CD8-positive, alpha-beta memory T cell (primary cell): Measurements from ENCODE around the gene SLC38A8. TPM values are rescaled to one million over a fixed set of nuclear protein-coding genes. Genes with fewer than 3 reads are reported as not detected.

ENCODE experiments used
- CTCF ChIA-PET: fragments of 350-600 bp; sonication (Branson Sonifier 250); formaldehyde crosslinking; loops from one replicate; lab custom pipeline; 2021; ENCODE audit warnings: antibody characterized with exemption; lab: Charles Lee
- POLR2A ChIA-PET: fragments of 350-600 bp; sonication (Branson Sonifier 250); formaldehyde crosslinking; loops from one replicate; lab custom pipeline; 2021; ENCODE audit warnings: antibody characterized with exemption; lab: Charles Lee
- DNase-seq, 5 donors: peaks; one replicate each; pipeline versions ENCODE4 v3.0.0 to v3.0.0-alpha.2; 2020 to 2022; ENCODE audit warnings: mixed read lengths in 1 of 5
- H3K27ac ChIP-seq: one replicate; pipeline ENCODE4 v1.7.0; 2013; ENCODE audit warnings: low read depth, mild to moderate bottlenecking, low read length, moderate library complexity
- H3K27me3 ChIP-seq: 2 replicates; pipeline ENCODE4 v1.7.0; 2013; ENCODE audit warnings: low read length, mild to moderate bottlenecking; ENCODE audit not compliant: insufficient read depth, poor library complexity, severe bottlenecking
- H3K36me3 ChIP-seq: 2 replicates; pipeline ENCODE4 v1.7.0; 2013; ENCODE audit warnings: mild to moderate bottlenecking, low read length, moderate library complexity; ENCODE audit not compliant: insufficient read depth
- H3K4me1 ChIP-seq: 2 replicates; pipeline ENCODE4 v1.7.0; 2013; ENCODE audit warnings: mild to moderate bottlenecking, low read length, moderate library complexity; ENCODE audit not compliant: insufficient read depth
- H3K4me3 ChIP-seq: 2 replicates; pipeline ENCODE4 v1.7.0; 2013; ENCODE audit warnings: mild to moderate bottlenecking, low read length
- H3K9me3 ChIP-seq: 2 replicates; pipeline ENCODE4 v1.7.0; 2013; ENCODE audit warnings: mild to moderate bottlenecking, low read length
- H3K27ac Mint-ChIP-seq, 8 donors: one replicate each; pipeline ENCODE4 v1.8.0; 2020 to 2021; ENCODE audit warnings: mixed read lengths in 8 of 8, mild to moderate bottlenecking in 6 of 8, inconsistent platforms in 3 of 8, moderate library complexity in 3 of 8
- H3K27me3 Mint-ChIP-seq, 2 donors: one replicate each; pipeline ENCODE4 v1.8.0; 2020 to 2021; ENCODE audit warnings: mixed read lengths in 2 of 2, mild to moderate bottlenecking in 1 of 2, moderate library complexity in 1 of 2
- H3K36me3 Mint-ChIP-seq, 3 donors: one replicate each; pipeline ENCODE4 v1.8.0; 2020 to 2021; ENCODE audit warnings: mixed read lengths in 3 of 3, inconsistent platforms in 1 of 3, mild to moderate bottlenecking in 1 of 3
- H3K4me1 Mint-ChIP-seq, 3 donors: one replicate each; pipeline ENCODE4 v1.8.0; 2020 to 2021; ENCODE audit warnings: mixed read lengths in 3 of 3, inconsistent platforms in 1 of 3, mild to moderate bottlenecking in 1 of 3
- H3K4me3 Mint-ChIP-seq, 7 donors: one replicate each; pipeline ENCODE4 v1.8.0; 2020 to 2021; ENCODE audit warnings: mixed read lengths in 7 of 7, mild to moderate bottlenecking in 6 of 7, moderate library complexity in 4 of 7, inconsistent platforms in 2 of 7
- H3K9me3 Mint-ChIP-seq, 5 donors: one replicate each; pipeline ENCODE4 v1.8.0; 2020 to 2022; ENCODE audit warnings: mixed read lengths in 5 of 5, mild to moderate bottlenecking in 3 of 5, moderate library complexity in 2 of 5, inconsistent platforms in 1 of 5
- polyA plus RNA-seq: library from polyadenylated mRNA; unstranded; fragments of 300-500 nt; fragmentation: Illumina TruSeq; gene quantifications from one replicate; pipeline ENCODE4 v1.2.3, GENCODE V29; 2021
- total RNA-seq, 2 experiments: library from RNA; stranded (reverse); gene quantifications; one replicate each; pipeline ENCODE4 v1.2.3, GENCODE V29; 2021

The SLC38A8 gene
- total and polyA plus RNA-seq, 3 experiments from 2014 or later = not detected

DNA sequence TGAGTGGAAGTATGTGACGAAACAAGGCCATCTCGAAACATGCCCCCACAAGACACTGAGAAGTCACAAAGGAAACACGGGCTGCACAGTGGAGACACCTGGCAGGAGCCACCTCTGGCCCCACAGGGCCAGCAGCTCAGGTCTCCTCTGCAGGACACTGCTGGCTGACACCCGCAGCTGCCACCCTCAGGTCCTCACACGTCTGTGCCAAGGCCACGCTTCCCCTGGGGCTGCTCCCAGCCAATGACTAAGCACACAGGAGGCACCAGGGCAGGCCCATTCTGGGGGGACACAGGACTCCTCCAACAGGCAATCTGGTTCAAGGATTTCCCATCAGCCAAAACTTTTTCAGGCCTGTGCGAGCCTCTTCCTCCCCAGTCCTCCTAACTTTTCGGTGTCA, 37.8 kb upstream of the SLC38A8 start:
- no peak overlapping the region for H3K27ac ChIP-seq
- H3K36me3 Mint-ChIP-seq = peaks cover 0 to 87% (median 21%) of the 10 kb centered on the region in 3 donors
- no peaks in the 10 kb centered on the region for H3K27me3 ChIP-seq
- H3K4me1 ChIP-seq = no peaks in the 10 kb centered on the region
- H3K9me3 ChIP-seq = no peaks in the 10 kb centered on the region
- no peak overlapping the region for H3K4me3 Mint-ChIP-seq
- no peak for DNase-seq
- H3K9me3 Mint-ChIP-seq = no peaks in the 10 kb centered on the region
- CTCF ChIA-PET = no interaction called here
- peak overlapping the region in 2 of 8 donors; percentile 37 to 40 for H3K27ac Mint-ChIP-seq
- H3K4me1 Mint-ChIP-seq = peaks cover 17 to 38% (median 24%) of the 10 kb centered on the region in 3 donors
- peaks cover 48% of the 10 kb centered on the region for H3K36me3 ChIP-seq
- no peaks in the 10 kb centered on the region for H3K27me3 Mint-ChIP-seq
- no peak overlapping the region for H3K4me3 ChIP-seq
- POLR2A ChIA-PET = no interaction called here

DNA sequence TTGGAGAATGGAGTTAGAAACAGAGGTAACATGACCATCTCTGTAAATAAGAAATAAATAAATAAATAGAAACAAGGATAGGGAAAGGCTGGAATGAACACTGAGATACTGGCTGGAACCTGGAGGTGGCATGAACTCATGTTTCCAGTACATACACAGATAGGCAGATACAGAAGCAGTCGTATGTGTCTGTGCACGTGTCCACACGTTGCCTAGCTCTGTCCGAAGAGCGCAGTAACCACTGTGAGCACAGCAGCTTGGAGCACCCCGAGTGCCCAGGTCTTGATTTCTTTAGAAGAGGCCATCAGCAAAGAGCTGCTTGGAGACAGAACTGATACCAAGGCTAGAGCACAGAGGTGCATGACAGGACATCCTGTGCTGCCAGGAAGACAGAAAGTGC, 37.1 kb upstream of the SLC38A8 start:
- Mint-ChIP-seq H3K4me1 (peaks cover 14 to 31% (median 19%) of the 10 kb centered on the region in 3 donors), H3K27me3 (no peaks in the 10 kb centered on the region), H3K27ac (peak overlapping the region in 1 of 8 donors; percentile 74), H3K4me3 (no peak overlapping the region), H3K36me3 (peaks cover 0 to 90% (median 23%) of the 10 kb centered on the region in 3 donors), H3K9me3 (no peaks in the 10 kb centered on the region)
- Histone ChIP-seq H3K27me3 (no peaks in the 10 kb centered on the region), H3K9me3 (no peaks in the 10 kb centered on the region), H3K4me3 (no peak overlapping the region), H3K36me3 (peaks cover 54% of the 10 kb centered on the region), H3K4me1 (no peaks in the 10 kb centered on the region), H3K27ac (no peak overlapping the region)
- ChIA-PET POLR2A (no interaction called here), CTCF (interaction anchor here (1.1 kb wide), 1 partner anchor 108 kb away, joined by 3 read pairs; no protein-coding TSS in a partner anchor)
- DNase-seq = no peak

DNA sequence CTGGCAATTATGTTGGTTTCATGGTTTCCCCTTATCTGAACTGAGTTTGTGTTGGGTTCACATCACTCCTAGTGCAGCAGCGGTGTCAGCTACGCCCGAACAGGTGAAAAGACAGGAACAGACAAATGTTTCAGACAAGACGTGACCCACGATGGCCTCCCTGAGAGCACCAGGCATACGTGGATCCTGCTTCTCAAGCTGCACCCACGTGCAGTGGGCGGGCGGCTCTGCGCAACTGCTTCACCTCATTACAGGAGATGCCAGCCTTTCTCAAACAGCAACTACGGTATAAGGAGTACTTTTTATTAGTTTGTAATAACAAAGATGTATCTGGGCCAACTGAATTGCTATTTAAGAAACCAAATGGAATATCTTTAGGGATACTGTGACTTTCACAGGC, 32.8 kb upstream of the SLC38A8 start:
- ChIA-PET CTCF (no interaction called here), POLR2A (no interaction called here)
- no peaks in the 10 kb centered on the region for H3K9me3 ChIP-seq
- peaks cover 49% of the 10 kb centered on the region for H3K36me3 ChIP-seq
- no peak overlapping the region for H3K4me3 ChIP-seq
- no peak overlapping the region for H3K27ac ChIP-seq
- Mint-ChIP-seq H3K27ac (no peak overlapping the region), H3K27me3 (no peaks in the 10 kb centered on the region), H3K4me3 (no peak overlapping the region), H3K4me1 (peaks cover 11 to 23% (median 14%) of the 10 kb centered on the region in 3 donors), H3K9me3 (no peaks in the 10 kb centered on the region), H3K36me3 (peaks cover 7 to 89% (median 25%) of the 10 kb centered on the region in 3 donors)
- no peaks in the 10 kb centered on the region for H3K4me1 ChIP-seq
- no peak for DNase-seq
- H3K27me3 ChIP-seq = no peaks in the 10 kb centered on the region

DNA sequence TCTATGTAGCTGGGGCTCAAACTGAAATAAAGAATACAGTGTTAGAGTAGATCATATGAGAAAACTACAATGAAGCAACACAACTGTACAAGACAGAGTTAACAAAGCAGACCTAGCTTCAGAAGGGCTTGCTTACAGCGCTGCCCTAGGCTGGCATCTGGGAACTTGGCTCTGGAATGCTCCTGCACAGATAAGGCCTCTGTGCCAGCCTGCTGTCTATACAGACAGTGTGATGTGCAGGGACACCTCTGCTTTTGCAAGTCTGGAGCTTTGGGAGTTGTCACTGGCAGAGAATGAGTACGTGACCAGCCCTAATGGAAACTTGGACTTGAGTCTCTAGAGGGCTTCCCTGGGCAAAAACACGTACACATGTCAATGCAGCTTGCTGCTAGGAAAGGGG, 32.1 kb upstream of the SLC38A8 start:
- Mint-ChIP-seq H3K36me3 (peaks cover 7 to 89% (median 27%) of the 10 kb centered on the region in 3 donors), H3K27me3 (no peaks in the 10 kb centered on the region), H3K27ac (no peak overlapping the region), H3K4me1 (peaks cover 11 to 23% (median 14%) of the 10 kb centered on the region in 3 donors), H3K9me3 (no peaks in the 10 kb centered on the region), H3K4me3 (no peak overlapping the region)
- no peaks in the 10 kb centered on the region for H3K9me3 ChIP-seq
- no peak overlapping the region for H3K27ac ChIP-seq
- peaks cover 49% of the 10 kb centered on the region for H3K36me3 ChIP-seq
- ChIA-PET CTCF (no interaction called here), POLR2A (no interaction called here)
- H3K4me1 ChIP-seq = no peaks in the 10 kb centered on the region
- DNase-seq = no peak
- no peak overlapping the region for H3K4me3 ChIP-seq
- no peaks in the 10 kb centered on the region for H3K27me3 ChIP-seq

DNA sequence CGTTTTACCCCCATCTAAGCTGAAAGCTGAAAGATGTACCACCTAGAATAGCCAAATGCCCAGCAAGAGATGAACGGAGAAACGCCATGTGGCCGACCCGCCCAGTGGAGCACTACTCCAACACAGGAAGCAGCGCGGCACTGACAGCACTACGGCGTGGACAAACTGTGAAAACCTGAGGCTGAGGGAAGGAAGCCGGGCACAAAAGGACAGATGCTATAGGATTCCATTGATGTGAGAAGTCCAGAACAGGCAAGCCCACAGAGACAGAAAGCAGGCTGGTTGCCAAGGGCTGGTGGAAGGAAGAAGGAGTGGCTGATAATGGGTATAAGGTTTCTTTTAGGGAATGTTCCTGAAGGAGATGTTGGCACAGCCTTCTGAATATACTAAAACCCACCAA, 29.4 kb upstream of the SLC38A8 start:
- Mint-ChIP-seq H3K27ac (peak overlapping the region in 1 of 8 donors; percentile 52), H3K27me3 (no peaks in the 10 kb centered on the region), H3K36me3 (peaks cover 7 to 92% (median 40%) of the 10 kb centered on the region in 3 donors), H3K9me3 (no peaks in the 10 kb centered on the region), H3K4me1 (peaks cover under 1 to 4% (median 4%) of the 10 kb centered on the region in 3 donors), H3K4me3 (no peak overlapping the region)
- CTCF ChIA-PET = interaction anchor here (2.2 kb wide), 1 partner anchor 13 kb away, joined by 5 read pairs; no protein-coding TSS in a partner anchor
- no peak overlapping the region for H3K27ac ChIP-seq
- no peaks in the 10 kb centered on the region for H3K9me3 ChIP-seq
- H3K4me3 ChIP-seq = no peak overlapping the region
- DNase-seq = no peak
- no peaks in the 10 kb centered on the region for H3K27me3 ChIP-seq
- POLR2A ChIA-PET = no interaction called here
- no peaks in the 10 kb centered on the region for H3K4me1 ChIP-seq
- peaks cover 68% of the 10 kb centered on the region for H3K36me3 ChIP-seq

DNA sequence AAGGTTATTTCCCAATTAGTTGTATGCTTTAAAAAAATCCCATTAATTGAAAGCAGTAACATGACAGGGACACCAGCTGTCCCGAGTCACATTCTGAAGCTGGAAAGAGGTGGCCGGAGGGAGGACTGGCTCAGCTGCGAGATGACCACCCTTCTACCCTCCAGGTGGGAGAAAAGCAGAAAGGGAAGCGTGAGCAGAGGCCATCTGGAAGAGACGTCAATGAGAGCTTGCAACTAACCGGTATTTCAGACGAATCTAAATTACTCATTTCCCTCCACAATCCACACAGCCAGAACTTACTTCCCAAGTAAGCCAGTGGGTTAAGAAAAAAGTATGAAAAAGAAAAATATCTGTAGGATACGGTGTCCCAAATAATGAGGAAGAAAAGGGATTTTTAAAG, 28.5 kb upstream of the SLC38A8 start:
- H3K4me1 ChIP-seq = no peaks in the 10 kb centered on the region
- H3K4me3 Mint-ChIP-seq = no peak overlapping the region
- H3K36me3 Mint-ChIP-seq = peaks cover 7 to 92% (median 40%) of the 10 kb centered on the region in 3 donors
- H3K4me3 ChIP-seq = no peak overlapping the region
- CTCF ChIA-PET = interaction anchor here (2.4 kb wide), 1 partner anchor 14 kb away, joined by 10 read pairs; no protein-coding TSS in a partner anchor
- no peak for DNase-seq
- POLR2A ChIA-PET = no interaction called here
- H3K9me3 ChIP-seq = no peaks in the 10 kb centered on the region
- H3K4me1 Mint-ChIP-seq = peaks cover 0 to 2% (median 0%) of the 10 kb centered on the region in 3 donors
- H3K27ac ChIP-seq = no peak overlapping the region
- no peak overlapping the region for H3K27ac Mint-ChIP-seq
- H3K27me3 Mint-ChIP-seq = no peaks in the 10 kb centered on the region
- no peaks in the 10 kb centered on the region for H3K27me3 ChIP-seq
- H3K9me3 Mint-ChIP-seq = no peaks in the 10 kb centered on the region
- peaks cover 75% of the 10 kb centered on the region for H3K36me3 ChIP-seq

DNA sequence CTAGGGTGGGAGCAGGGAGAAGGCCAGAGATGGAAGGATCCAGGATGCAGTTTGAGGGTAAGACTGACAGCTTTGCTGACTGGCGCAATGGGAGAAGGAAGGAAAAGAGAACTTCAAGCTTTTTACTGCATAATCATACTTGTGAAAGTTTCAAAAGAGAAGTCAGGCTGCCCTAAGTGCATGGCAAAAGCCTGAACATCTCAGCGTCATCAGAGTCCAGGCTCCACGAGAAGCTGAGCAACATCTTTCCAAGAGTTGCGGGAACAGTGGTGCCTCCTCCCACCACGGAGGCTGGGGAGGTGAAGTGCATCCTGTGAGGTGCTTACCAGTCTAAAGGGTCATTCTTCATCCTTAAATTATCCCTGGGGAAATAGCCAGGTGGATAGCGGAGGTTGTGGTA, 26.9 kb upstream of the SLC38A8 start:
- H3K27me3 Mint-ChIP-seq = no peaks in the 10 kb centered on the region
- no peaks in the 10 kb centered on the region for H3K9me3 Mint-ChIP-seq
- peaks cover 65% of the 10 kb centered on the region for H3K36me3 ChIP-seq
- H3K4me3 Mint-ChIP-seq = no peak overlapping the region
- ChIA-PET POLR2A (no interaction called here), CTCF (interaction anchor here (1.6 to 2.4 kb wide), 2 partner anchors 10 to 15 kb away, joined by 4 to 10 read pairs; no protein-coding TSS in a partner anchor)
- peak overlapping the region in 2 of 8 donors; percentile 49 for H3K27ac Mint-ChIP-seq
- peaks cover 7 to 92% (median 33%) of the 10 kb centered on the region in 3 donors for H3K36me3 Mint-ChIP-seq
- no peaks in the 10 kb centered on the region for H3K27me3 ChIP-seq
- no peak overlapping the region for H3K27ac ChIP-seq
- H3K4me1 Mint-ChIP-seq = peaks cover 0 to 2% (median 0%) of the 10 kb centered on the region in 3 donors
- H3K4me3 ChIP-seq = no peak overlapping the region
- H3K4me1 ChIP-seq = no peaks in the 10 kb centered on the region
- DNase-seq = no peak
- no peaks in the 10 kb centered on the region for H3K9me3 ChIP-seq

DNA sequence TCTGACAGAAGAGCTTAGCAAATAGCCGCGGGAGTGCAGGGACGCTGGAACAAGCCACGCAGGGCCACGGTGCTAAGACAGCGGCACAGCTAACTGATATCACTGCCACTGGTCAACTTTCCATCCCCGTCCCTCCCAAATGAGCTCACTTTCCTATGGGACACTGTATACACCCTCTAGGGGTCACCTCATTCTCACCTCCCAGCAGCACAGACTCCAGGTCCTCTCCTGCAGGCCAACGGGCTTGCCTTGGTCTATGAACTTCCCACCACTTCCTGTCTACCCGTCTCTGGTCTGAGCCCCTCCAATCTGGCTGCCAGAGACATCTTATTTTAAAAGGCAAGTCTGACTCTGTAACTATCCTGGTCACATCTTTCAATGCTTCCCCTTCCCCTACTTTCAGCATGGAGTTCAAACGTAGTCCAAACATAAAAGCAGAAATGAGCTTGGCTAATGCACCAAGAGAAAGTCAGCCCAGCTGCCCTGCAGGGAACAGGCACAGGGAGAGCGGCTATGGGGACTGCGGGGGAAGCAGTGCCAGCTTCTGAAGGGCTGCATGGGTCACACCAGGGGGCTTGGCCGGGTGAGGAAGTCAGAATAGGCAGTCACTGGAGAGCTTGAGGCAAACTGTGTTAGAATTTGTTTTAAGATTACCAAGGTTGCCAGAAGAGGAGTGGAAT, 26.3 kb upstream of the SLC38A8 start:
- ChIA-PET CTCF (interaction anchor here (1.6 to 2.4 kb wide), 2 partner anchors 9 to 16 kb away, joined by 4 to 10 read pairs; no protein-coding TSS in a partner anchor), POLR2A (no interaction called here)
- H3K27ac Mint-ChIP-seq = peak overlapping the region in 3 of 8 donors; percentile 49 to 56 (median 49)
- Histone ChIP-seq H3K27ac (no peak overlapping the region), H3K4me1 (no peaks in the 10 kb centered on the region), H3K27me3 (no peaks in the 10 kb centered on the region), H3K9me3 (no peaks in the 10 kb centered on the region), H3K36me3 (peaks cover 59% of the 10 kb centered on the region), H3K4me3 (no peak overlapping the region)
- H3K4me3 Mint-ChIP-seq = no peak overlapping the region
- H3K4me1 Mint-ChIP-seq = no peaks in the 10 kb centered on the region
- H3K36me3 Mint-ChIP-seq = peaks cover 7 to 92% (median 29%) of the 10 kb centered on the region in 3 donors
- H3K9me3 Mint-ChIP-seq = no peaks in the 10 kb centered on the region
- H3K27me3 Mint-ChIP-seq = no peaks in the 10 kb centered on the region
- no peak for DNase-seq
